IMR-90 (cell line): ENCODE measurements around the gene SCPEP1. TPM values are rescaled to one million over a fixed set of nuclear protein-coding genes. Genes with fewer than 3 reads are reported as not detected.
A peak's percentile ranks its signal among the peaks of the same experiment; 100 is the strongest.

ENCODE experiments used
- ATAC-seq: fragments of 200-7000 bp; cut with Tn5 transposase; 2 replicates; pipeline ENCODE4 v1.9.1; 2020; ENCODE audit warnings: low read depth, mild to moderate bottlenecking, moderate library complexity
- BruUV-seq: library from RNA; stranded (reverse); fragments of 400-500 nt; replicated peaks from 2 replicates; lab custom pipeline; 2021; lab: Mats Ljungman, UMichigan
- CTCF ChIA-PET: fragments of 300-600 bp; formaldehyde crosslinking; extraction: SDS; loops from one replicate; lab custom pipeline; 2021; ENCODE audit warnings: antibody characterized with exemption; lab: Yijun Ruan, JAX
- POLR2A ChIA-PET: fragments of 300-600 bp; sonication (Branson Sonifier 250); formaldehyde crosslinking; loops from one replicate; lab custom pipeline; 2022; ENCODE audit warnings: antibody characterized with exemption; ENCODE audit not compliant: unreplicated experiment; lab: Charles Lee
- DNase-seq: peaks from one replicate; pipeline ENCODE4 v3.0.0; 2013
- H2AFZ ChIP-seq: replicated peaks from 2 replicates; pipeline ENCODE3; 2013; ENCODE audit warnings: low read length, mild to moderate bottlenecking; ENCODE audit not compliant: poor library complexity
- H2AK5ac ChIP-seq: 2 replicates; pipeline ENCODE4 v1.6.1; 2013; ENCODE audit warnings: low read depth, low read length, inconsistent platforms
- H2AK9ac ChIP-seq: replicated peaks from 2 replicates; pipeline ENCODE3; 2013; ENCODE audit warnings: mild to moderate bottlenecking, low read depth, low read length, moderate library complexity; ENCODE audit not compliant: poor library complexity
- H2BK120ac ChIP-seq: 2 replicates; pipeline ENCODE4 v1.6.1; 2013; ENCODE audit warnings: low read depth, low read length, inconsistent platforms
- H2BK15ac ChIP-seq: 3 replicates; pipeline ENCODE4 v1.6.1; 2013; ENCODE audit warnings: low read depth, low read length, inconsistent platforms
- H2BK20ac ChIP-seq: 2 replicates; pipeline ENCODE4 v1.6.1; 2013; ENCODE audit warnings: low read depth, mild to moderate bottlenecking, inconsistent platforms, low read length, moderate library complexity
- H2BK5ac ChIP-seq: 2 replicates; pipeline ENCODE4 v1.6.1; 2013; ENCODE audit warnings: mild to moderate bottlenecking, low read depth, low read length, inconsistent platforms; ENCODE audit not compliant: poor library complexity, severe bottlenecking
- H3K14ac ChIP-seq: replicated peaks from 2 replicates; pipeline ENCODE4 v1.6.1; 2013; ENCODE audit warnings: low read depth, low read length, inconsistent platforms
- H3K18ac ChIP-seq: 2 replicates; pipeline ENCODE4 v1.6.1; 2013; ENCODE audit warnings: low read depth, low read length, control low read depth
- H3K23ac ChIP-seq: 2 replicates; pipeline ENCODE4 v1.6.1; 2013; ENCODE audit warnings: low read depth, low read length, inconsistent platforms
- H3K27ac ChIP-seq: 2 replicates; pipeline ENCODE4 v1.5.1; 2013; ENCODE audit warnings: mild to moderate bottlenecking, control low read depth, low read length; ENCODE audit not compliant: insufficient read depth
- H3K27me3 ChIP-seq: 2 replicates; pipeline ENCODE4 v1.6.1; 2013; ENCODE audit warnings: low read length; ENCODE audit not compliant: control insufficient read depth, insufficient read depth
- H3K36me3 ChIP-seq: 2 replicates; pipeline ENCODE4 v1.6.1; 2013; ENCODE audit warnings: low read length, mixed read lengths; ENCODE audit not compliant: control insufficient read depth, insufficient read depth
- H3K4ac ChIP-seq: 2 replicates; pipeline ENCODE4 v1.6.1; 2013; ENCODE audit warnings: low read depth, low read length, inconsistent platforms
- H3K4me1 ChIP-seq: 2 replicates; pipeline ENCODE4 v1.6.1; 2013; ENCODE audit warnings: low read length, mixed read lengths; ENCODE audit not compliant: control insufficient read depth, insufficient read depth
- H3K4me2 ChIP-seq: 2 replicates; pipeline ENCODE4 v1.6.1; 2013; ENCODE audit warnings: low read depth, mild to moderate bottlenecking, control low read depth, low read length, moderate library complexity
- H3K4me3 ChIP-seq: 2 replicates; pipeline ENCODE4 v1.5.1; 2013; ENCODE audit warnings: low read depth, mild to moderate bottlenecking, control low read depth, low read length, moderate library complexity; ENCODE audit not compliant: insufficient read depth
- H3K56ac ChIP-seq: 2 replicates; pipeline ENCODE4 v1.6.1; 2013; ENCODE audit warnings: low read length, inconsistent platforms; ENCODE audit not compliant: insufficient read depth; ENCODE audit errors: extremely low read depth
- H3K79me1 ChIP-seq, 2 experiments: 2 replicates each; pipeline ENCODE4 v1.6.1; 2013; ENCODE audit warnings: low read length in 2 of 2, inconsistent platforms in 1 of 2, low read depth in 1 of 2
- H3K9ac ChIP-seq: 2 replicates; pipeline ENCODE4 v1.6.1; 2013; ENCODE audit warnings: low read depth, low read length, control low read depth
- H3K9me1 ChIP-seq: 2 replicates; pipeline ENCODE4 v1.6.1; 2013; ENCODE audit warnings: low read length, inconsistent platforms; ENCODE audit not compliant: insufficient read depth
- H3K9me3 ChIP-seq: 2 replicates; pipeline ENCODE4 v1.6.1; 2013; ENCODE audit warnings: low read length; ENCODE audit not compliant: control insufficient read depth, insufficient read depth
- H4K20me1 ChIP-seq: 2 replicates; pipeline ENCODE4 v1.6.1; 2013; ENCODE audit warnings: low read length, inconsistent platforms; ENCODE audit not compliant: insufficient read depth
- H4K5ac ChIP-seq: 2 replicates; pipeline ENCODE4 v1.6.1; 2013; ENCODE audit warnings: mild to moderate bottlenecking, low read depth, low read length, control low read depth
- H4K8ac ChIP-seq, 2 experiments: 2 replicates each; pipeline ENCODE4 v1.6.1; 2013; ENCODE audit warnings: low read depth in 2 of 2, low read length in 2 of 2, control low read depth in 1 of 2, inconsistent platforms in 1 of 2
- H4K91ac ChIP-seq: 2 replicates; pipeline ENCODE4 v1.6.1; 2013; ENCODE audit warnings: low read depth, low read length, inconsistent platforms; ENCODE audit not compliant: insufficient read depth
- BHLHE40 ChIP-seq: fragments of 150-350 bp; IDR thresholded peaks from 2 replicates; pipeline ENCODE4 v1.6.1; 2016; ENCODE audit warnings: mild to moderate bottlenecking, low read depth, low read length
- CEBPB ChIP-seq: IDR thresholded peaks from 2 replicates; pipeline ENCODE4 v1.6.1; 2012; ENCODE audit warnings: low read depth, low read length, improper control_type of control experiment
- CHD1 ChIP-seq: IDR thresholded peaks from 2 replicates; pipeline ENCODE4 v1.6.1; 2012; ENCODE audit warnings: low read depth, low read length, improper control_type of control experiment
- MAFK ChIP-seq: IDR thresholded peaks from 2 replicates; pipeline ENCODE4 v1.6.1; 2012; ENCODE audit warnings: low read depth, low read length, improper control_type of control experiment
- MAZ ChIP-seq: IDR thresholded peaks from 2 replicates; pipeline ENCODE4 v1.6.1; 2012; ENCODE audit warnings: low read depth, mild to moderate bottlenecking, low read length, improper control_type of control experiment, moderate library complexity, borderline replicate concordance
- MXI1 ChIP-seq: IDR thresholded peaks from 2 replicates; pipeline ENCODE4 v1.6.1; 2012; ENCODE audit warnings: low read depth, mild to moderate bottlenecking, low read length, moderate library complexity, borderline replicate concordance
- POLR2A ChIP-seq: IDR thresholded peaks from 2 replicates; pipeline ENCODE4 v1.6.1; 2012; ENCODE audit warnings: mild to moderate bottlenecking, low read depth, low read length
- RAD21 ChIP-seq: IDR thresholded peaks from 2 replicates; pipeline ENCODE4 v1.6.1; 2012; ENCODE audit warnings: low read length, improper control_type of control experiment
- RFX5 ChIP-seq: IDR thresholded peaks from 2 replicates; pipeline ENCODE4 v1.8.0; 2012; ENCODE audit warnings: low read depth, mild to moderate bottlenecking, low read length, moderate library complexity
- SMC3 ChIP-seq: fragments of 150-350 bp; IDR thresholded peaks from 2 replicates; pipeline ENCODE4 v1.6.1; 2016; ENCODE audit warnings: low read depth, mild to moderate bottlenecking, antibody characterized with exemption, low read length, moderate library complexity
- WGBS, 2 experiments: methylation state at CpG; one replicate each; pipeline versions ENCODE4 v1.1.5 to v1.1.7; 2013; ENCODE audit warnings: missing lambda C conversion rate in 2 of 2; ENCODE audit not compliant: insufficient read length in 1 of 2; ENCODE audit errors: extremely low coverage in 2 of 2; 5-methylcytosine and 5-hydroxymethylcytosine counted together
- dilution Hi-C: fragments of 300-500 bp; cut with HindIII; formaldehyde crosslinking; loops from one replicate; pipeline ENCODE4 v1.14.3; 2018; ENCODE audit warnings: low sequenced_read_pairs; ENCODE audit not compliant: unreplicated experiment
- in situ Hi-C: fragments of 300-500 bp; cut with MboI; formaldehyde crosslinking; loops from 3 replicates; pipeline ENCODE4 v1.14.3; 2019; ENCODE audit warnings: low sequenced_read_pairs, inconsistent platforms, mixed read lengths
- intact Hi-C: fragments of 100-400 bp; cut with micrococcal nuclease; formaldehyde crosslinking; loops from 2 replicates; pipeline ENCODE4 v1.10.0; 2022
- polyA plus RNA-seq, 3 experiments: library from polyadenylated mRNA; depleted of rRNA; stranded (reverse); fragments of >200 nt; gene quantifications; 2 replicates each; pipeline ENCODE4 v1.2.3, GENCODE V29; 2012; ENCODE audit warnings: low replicate concordance in 1 of 3
- total RNA-seq: library from RNA; depleted of rRNA; stranded (reverse); fragments of >200 nt; gene quantifications from 2 replicates; pipeline ENCODE4 v1.2.3, GENCODE V29; 2012

Gene SCPEP1
- total and polyA plus RNA-seq, 2 of the 4 experiments (the other 2 are of a cell fraction): 16.5 to 32.1 TPM

DNA sequence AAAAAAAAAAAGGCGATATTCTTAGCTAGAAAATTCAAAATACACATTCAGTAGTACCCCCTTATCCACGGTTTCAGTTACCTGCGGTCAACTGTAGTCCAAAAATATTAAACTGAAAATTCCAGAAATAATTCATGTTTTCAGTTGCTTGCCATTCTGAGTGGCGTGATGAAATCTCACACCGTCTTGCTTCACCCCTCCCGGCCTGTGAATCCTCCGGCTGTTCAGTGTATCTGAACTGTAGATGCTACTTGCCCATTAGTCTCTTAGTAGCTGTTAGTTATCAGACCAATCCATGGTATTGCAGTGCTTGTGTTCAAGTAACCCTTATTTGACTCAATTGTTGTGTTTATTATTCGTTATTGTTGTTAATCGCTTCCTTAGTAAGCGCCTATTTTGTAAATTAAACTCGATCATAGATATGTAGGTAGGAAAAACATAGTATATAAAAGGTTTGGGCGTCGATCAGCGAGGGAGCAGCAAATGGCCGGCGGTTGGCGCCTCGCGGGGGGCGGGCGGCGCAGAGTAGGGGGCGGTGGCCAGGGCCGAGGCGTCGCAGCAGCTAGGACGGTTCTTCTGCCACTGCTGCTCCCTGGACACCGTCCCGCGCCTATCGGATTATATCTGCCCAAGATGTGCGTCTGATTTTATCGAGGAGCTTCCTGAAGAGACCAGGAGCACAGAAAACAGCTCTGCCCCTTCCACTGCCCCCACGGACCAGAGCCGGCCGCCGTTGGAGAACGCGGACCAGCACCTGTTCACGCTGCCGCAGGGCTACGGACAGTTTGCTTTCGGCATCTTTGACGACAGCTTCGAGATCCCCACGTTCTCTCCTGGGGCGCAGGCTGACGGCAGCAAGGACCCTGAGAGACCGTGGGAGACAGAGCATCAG is 67.3 kb downstream of the SCPEP1 start:
- Histone ChIP-seq H2AFZ (peak overlapping the region; percentile 74), H3K14ac (no peak overlapping the region), H2BK120ac (no peak overlapping the region), H4K91ac (no peak overlapping the region), H3K36me3 (no peaks in the 10 kb centered on the region), H3K4me3 (peak overlapping the region; percentile 12; the same call in 1 of the 2 replicates), H3K27me3 (peaks cover 41% of the 10 kb centered on the region), H4K5ac (no peak overlapping the region), H3K79me1 (no peaks in the 10 kb centered on the region), H3K9me3 (no peaks in the 10 kb centered on the region), H2BK5ac (no peak overlapping the region), H3K23ac (no peak overlapping the region), H4K8ac (no peak overlapping the region), H2AK5ac (no peak overlapping the region), H3K9me1 (no peaks in the 10 kb centered on the region), H3K56ac (no peak overlapping the region), H2BK20ac (no peak overlapping the region), H2BK15ac (no peak overlapping the region), H3K27ac (no peak overlapping the region), H3K9ac (no peak overlapping the region), H4K20me1 (no peaks in the 10 kb centered on the region), H2AK9ac (no peak overlapping the region), H3K4ac (no peak overlapping the region), H3K4me1 (no peaks in the 10 kb centered on the region), H3K4me2 (peak overlapping the region; percentile 72), H3K18ac (no peak overlapping the region)
- dilution Hi-C loops: no loop called here
- CTCF ChIA-PET: no interaction called here
- POLR2A ChIA-PET: no interaction called here
- ATAC-seq (peak; percentile 41), DNase-seq (no peak)
- TF ChIP-seq CHD1: no peak
- TF ChIP-seq MAZ: no peak
- no peak for TF ChIP-seq POLR2A
- no peak for TF ChIP-seq SMC3
- no peak for TF ChIP-seq MXI1
- no peak for TF ChIP-seq CEBPB
- no peak for TF ChIP-seq BHLHE40
- no peak for TF ChIP-seq RFX5
- TF ChIP-seq RAD21: no peak
- no peak for TF ChIP-seq MAFK
- BruUV-seq: no TSS peak
- intact Hi-C loops: no loop called here
- WGBS, 2 experiments: 10% methylated on average over 14 of the region's 49 CpGs; no CpG with 5 or more reads in 1 of the 2 experiments
- in situ Hi-C loops: no loop called here
